SK-N-SH treated with all-trans-retinoic acid at 6 μM for 48 hours (cell line): ENCODE measurements around the gene ACOT7.
"Not testable (repeated sequence)": the region's sequence is repeated elsewhere in the genome, so short reads cannot be mapped to it uniquely, and the experiment has no call there.

Experiments used
- ATAC-seq: fragments of 200-7000 bp; cut with Tn5 transposase; 3 replicates; pipeline ENCODE4 v1.9.1; 2020; ENCODE audit warnings: mild to moderate bottlenecking, moderate library complexity
- ARNTL ChIP-seq: fragments of 450-650 bp; formaldehyde crosslinking; IDR thresholded peaks from 2 replicates; pipeline ENCODE4 v1.5.0; 2020; ENCODE audit warnings: low read depth, mild to moderate bottlenecking, moderate library complexity, borderline replicate concordance
- BACH2 ChIP-seq: fragments of 250-450 bp; sonication (Bioruptor Pico); IDR thresholded peaks from 2 replicates; pipeline ENCODE4 v1.9.0; 2021; ENCODE audit warnings: mild to moderate bottlenecking, borderline replicate concordance
- CREB5 ChIP-seq: fragments of 250-450 bp; sonication (Bioruptor Pico); IDR thresholded peaks from 2 replicates; pipeline ENCODE4 v1.5.1; 2020; ENCODE audit warnings: low read depth, mild to moderate bottlenecking, moderate library complexity
- ESRRG ChIP-seq: fragments of 250-450 bp; sonication (Bioruptor Pico); IDR thresholded peaks from 2 replicates; pipeline ENCODE4 v1.6.1; 2021; ENCODE audit warnings: mild to moderate bottlenecking
- ISL1 ChIP-seq: fragments of 250-450 bp; sonication (Bioruptor Pico); IDR thresholded peaks from 2 replicates; pipeline ENCODE4 v2.1.2; 2022; ENCODE audit warnings: mild to moderate bottlenecking, moderate library complexity
- OSR1 ChIP-seq: fragments of 250-450 bp; sonication (Bioruptor Pico); IDR thresholded peaks from 2 replicates; pipeline ENCODE4 v1.8.0; 2022; ENCODE audit warnings: moderate library complexity, mild to moderate bottlenecking, inconsistent platforms
- PATZ1 ChIP-seq: fragments of 250-450 bp; sonication (Bioruptor Pico); IDR thresholded peaks from 2 replicates; pipeline ENCODE4 v1.8.0; 2020; ENCODE audit warnings: mild to moderate bottlenecking, moderate library complexity, borderline replicate concordance
- POU6F1 ChIP-seq: fragments of 250-450 bp; sonication (Bioruptor Pico); IDR thresholded peaks from 2 replicates; pipeline ENCODE4 v1.8.0; 2021; ENCODE audit warnings: low read depth, mild to moderate bottlenecking, moderate library complexity, borderline replicate concordance
- PPARA ChIP-seq: fragments of 250-450 bp; sonication (Bioruptor Pico); IDR thresholded peaks from 2 replicates; pipeline ENCODE4 v1.5.0; 2020; ENCODE audit warnings: mild to moderate bottlenecking, borderline replicate concordance
- RARB ChIP-seq: fragments of 250-450 bp; sonication (Bioruptor Pico); IDR thresholded peaks from 2 replicates; pipeline ENCODE4 v1.8.0; 2021; ENCODE audit warnings: mild to moderate bottlenecking, moderate library complexity
- SNAI2 ChIP-seq: fragments of 250-450 bp; sonication (Bioruptor Pico); IDR thresholded peaks from 2 replicates; pipeline ENCODE4 v1.5.0; 2020; ENCODE audit warnings: mild to moderate bottlenecking, moderate library complexity
- TCF4 ChIP-seq: fragments of 250-450 bp; sonication (Bioruptor Pico); IDR thresholded peaks from 2 replicates; pipeline ENCODE4 v1.8.0; 2021; ENCODE audit warnings: mild to moderate bottlenecking, moderate library complexity, borderline replicate concordance
- TOX ChIP-seq: fragments of 250-450 bp; sonication (Bioruptor Pico); IDR thresholded peaks from 2 replicates; pipeline ENCODE4 v1.8.0; 2021; ENCODE audit warnings: mild to moderate bottlenecking, moderate library complexity, borderline replicate concordance
- TSHZ2 ChIP-seq: fragments of 250-450 bp; sonication (Bioruptor Pico); IDR thresholded peaks from 2 replicates; pipeline ENCODE4 v1.5.0; 2020; ENCODE audit warnings: mild to moderate bottlenecking, moderate library complexity
- ZC3H10 ChIP-seq: fragments of 250-450 bp; sonication (Bioruptor Pico); IDR thresholded peaks from 2 replicates; pipeline ENCODE4 v1.5.1; 2021; ENCODE audit warnings: mild to moderate bottlenecking, moderate library complexity
- ZFP30 ChIP-seq: fragments of 450-650 bp; formaldehyde crosslinking; IDR thresholded peaks from 2 replicates; pipeline ENCODE4 v1.5.0; 2022; ENCODE audit warnings: mild to moderate bottlenecking, moderate library complexity
- ZNF565 ChIP-seq: fragments of 450-650 bp; formaldehyde crosslinking; conservative IDR thresholded peaks from 2 replicates; pipeline ENCODE4 v1.5.0; 2020; ENCODE audit warnings: low read depth, mild to moderate bottlenecking, moderate library complexity
- ZNF70 ChIP-seq: fragments of 450-650 bp; formaldehyde crosslinking; IDR thresholded peaks from 2 replicates; pipeline ENCODE4 v1.5.0; 2020; ENCODE audit warnings: mild to moderate bottlenecking, moderate library complexity

Gene ACOT7

GRCh38 chr1:6365047-6365446, 28.5 kb downstream of the ACOT7 start (continued):
- TF ChIP-seq POU6F1 (no peak), ZNF565 (no peak)

- not testable (repeated sequence) for ATAC-seq
Measured at GRCh38 chr1:6363085-6363884, 30.3 kb downstream of the ACOT7 start.

- no peak for ATAC-seq
- TF ChIP-seq OSR1 (CRISPR knock-in tag) (no peak), SNAI2 (CRISPR knock-in tag) (no peak), PPARA (no peak), ZFP30 (no peak), ISL1 (CRISPR knock-in tag) (no peak), RARB (CRISPR knock-in tag) (no peak), PATZ1 (CRISPR knock-in tag) (no peak), ZNF70 (CRISPR knock-in tag) (no peak), BACH2 (CRISPR knock-in tag) (no peak), TSHZ2 (no peak), TCF4 (CRISPR knock-in tag) (no peak), ZC3H10 (no peak), ARNTL (CRISPR knock-in tag) (no peak), ESRRG (CRISPR knock-in tag) (no peak), CREB5 (CRISPR knock-in tag) (no peak)
Measured at GRCh38 chr1:6361124-6361775, 32.3 kb downstream of the ACOT7 start.

- no peak for ATAC-seq
- no peak for TF ChIP-seq ISL1 (CRISPR knock-in tag)
- TF ChIP-seq BACH2 (CRISPR knock-in tag) = no peak
- TF ChIP-seq TSHZ2 = no peak
- no peak for TF ChIP-seq PATZ1 (CRISPR knock-in tag)
- no peak for TF ChIP-seq ZNF565
- no peak for TF ChIP-seq RARB (CRISPR knock-in tag)
- TF ChIP-seq TOX (CRISPR knock-in tag) = no peak
- no peak for TF ChIP-seq POU6F1
- TF ChIP-seq OSR1 (CRISPR knock-in tag) = no peak
Measured at GRCh38 chr1:6360517-6361070, 33.0 kb downstream of the ACOT7 start.
